Measurements from ENCODE around the gene PBXIP1. TPM values are rescaled to one million over a fixed set of nuclear protein-coding genes. Genes with fewer than 3 reads are reported as not detected.
A peak's percentile ranks its signal among the peaks of the same experiment; 100 is the strongest.

The PBXIP1 gene
- total and polyA plus RNA-seq, 10 of the 15 experiments (the other 5 are each of a cell fraction or from before 2014, with no cell fraction given) = 0.63 to 25.6 (median 15.4) TPM

- TF ChIP-seq IRF3 (IDR thresholded peaks at IDR 0.05) (no peak), BRCA1 (IDR thresholded peaks at IDR 0.05; ENCODE audit: low read depth, low read length) (no peak), TBL1XR1 (IDR thresholded peaks at IDR 0.05; ENCODE audit: low read depth, low read length) (no peak), NR2C2 (IDR thresholded peaks at IDR 0.05; ENCODE audit: borderline replicate concordance, control insufficient read depth, insufficient read length, low read depth) (no peak), ZNF274 (IDR thresholded peaks at IDR 0.05; ENCODE audit: insufficient read depth, insufficient read length) (no peak), RELA (IDR thresholded peaks at IDR 0.05; ENCODE audit: borderline replicate concordance, partially characterized antibody) (peak; percentile 83), EP300 (IDR thresholded peaks at IDR 0.05; ENCODE audit: borderline replicate concordance in 1 of 2, control insufficient read depth in 1 of 2, low read depth in 2 of 2, low read length in 2 of 2) (no peak), YBX1 (IDR thresholded peaks at IDR 0.05) (no peak), ELK1 (IDR thresholded peaks at IDR 0.05; ENCODE audit: low read depth, low read length) (no peak), BCL11A (IDR thresholded peaks at IDR 0.05; ENCODE audit: low read depth, low read length) (peak; percentile 26; the same call in 1 of the 2 replicates), PBX3 (IDR thresholded peaks at IDR 0.05; ENCODE audit: insufficient replicate concordance, low read depth, low read length) (no peak), FOXK2 (IDR thresholded peaks at IDR 0.05) (no peak), MLLT1 (IDR thresholded peaks at IDR 0.05) (peak; percentile 41; the same call in 1 of the 2 replicates), ATF7 (IDR thresholded peaks at IDR 0.05; ENCODE audit: low read depth) (peak; percentile 51), ZNF384 (IDR thresholded peaks at IDR 0.05; ENCODE audit: borderline replicate concordance, low read depth, low read length) (no peak), RFX5 (IDR thresholded peaks at IDR 0.05; ENCODE audit: low read depth, low read length) (no peak; the same call in 1 of the 2 replicates), ZBED1 (IDR thresholded peaks at IDR 0.05; ENCODE audit: borderline replicate concordance) (no peak), RB1 (IDR thresholded peaks at IDR 0.05; ENCODE audit: borderline replicate concordance) (peak; percentile 97; the same call in 1 of the 2 replicates), SMARCA5 (IDR thresholded peaks at IDR 0.05) (peak; percentile 61; the same call in 1 of the 2 replicates), ZNF207 (IDR thresholded peaks at IDR 0.05; ENCODE audit: borderline replicate concordance) (peak; percentile 87; the same call in 1 of the 2 replicates), ZBTB40 (IDR thresholded peaks at IDR 0.05; ENCODE audit: borderline replicate concordance) (peak; percentile 78; the same call in 1 of the 2 replicates)
Measured at GRCh38 chr1:155000726-155001424, 45.0 kb upstream of the PBXIP1 start (continued).
